ENCODE results near the gene TEKT1.
"Not testable (repeated sequence)": the region's sequence is repeated elsewhere in the genome, so short reads cannot be mapped to it uniquely, and the experiment has no call there.

Gene TEKT1

GRCh38 chr17:6815775-6816174 lies 15.8 kb downstream of the TEKT1 start:
- DNase-seq, result no peak

- DNase-seq, result no peak
Observed at GRCh38 chr17:6812295-6812694, 19.2 kb downstream of the TEKT1 start.

- no peak for DNase-seq
Observed at GRCh38 chr17:6811510-6811909, 20.0 kb downstream of the TEKT1 start.

GRCh38 chr17:6800422-6801027 lies 31.0 kb downstream of the TEKT1 start:
- DNase-seq, result no peak

GRCh38 chr17:6799738-6800137 lies 31.8 kb downstream of the TEKT1 start:
- DNase-seq, result no peak

GRCh38 chr17:6797718-6798351 lies 33.7 kb downstream of the TEKT1 start:
- no peak for DNase-seq

GRCh38 chr17:6796887-6797490 lies 34.5 kb downstream of the TEKT1 start:
- no peak for DNase-seq

GRCh38 chr17:6796017-6796886 lies 35.3 kb downstream of the TEKT1 start:
- DNase-seq, result no peak

- no peak for DNase-seq
Observed at GRCh38 chr17:6793748-6794493, 37.6 kb downstream of the TEKT1 start.

- no peak for DNase-seq
Observed at GRCh38 chr17:6789146-6789545, 42.4 kb downstream of the TEKT1 start.

- DNase-seq, result no peak
Observed at GRCh38 chr17:6787081-6787693, 44.3 kb downstream of the TEKT1 start.

- DNase-seq, result no peak
Observed at GRCh38 chr17:6786618-6787017, 44.9 kb downstream of the TEKT1 start.

- no peak for DNase-seq
Observed at GRCh38 chr17:6782244-6782643, 49.3 kb downstream of the TEKT1 start.

- DNase-seq, result no peak
Observed at GRCh38 chr17:6780886-6781285, 50.6 kb downstream of the TEKT1 start.

GRCh38 chr17:6780001-6780400 lies 51.5 kb downstream of the TEKT1 start:
- no peak for DNase-seq

GRCh38 chr17:6779411-6779810 lies 52.1 kb downstream of the TEKT1 start:
- DNase-seq, result no peak

GRCh38 chr17:6775871-6776405 lies 55.6 kb downstream of the TEKT1 start, which contains the start of gene FBXO39:
FBXO39 (plus strand) TSS chr17:6776215; CDS start chr17:6779869, 3,654 bp downstream.
- no peak for DNase-seq

- DNase-seq, result not testable (repeated sequence)
Observed at GRCh38 chr17:6774906-6775305, 56.6 kb downstream of the TEKT1 start.

GRCh38 chr17:6772016-6772415 lies 59.5 kb downstream of the TEKT1 start:
- DNase-seq, result no peak

- no peak for DNase-seq
Observed at GRCh38 chr17:6768447-6768846, 63.1 kb downstream of the TEKT1 start.

GRCh38 chr17:6761779-6762178 lies 69.8 kb downstream of the TEKT1 start:
- no peak for DNase-seq

- no peak for DNase-seq
Observed at GRCh38 chr17:6757747-6758146, 73.8 kb downstream of the TEKT1 start.
